Activated CD8-positive, alpha-beta memory T cell treated with anti-CD3 and anti-CD28 coated beads, Interleukin-2, amount 10 ng/mL, durations not matched to agents 7 days and 5 days (primary cell): ENCODE data around the gene REM2. TPM values are rescaled to one million over a fixed set of nuclear protein-coding genes. Genes with fewer than 3 reads are reported as not detected.

ENCODE experiments used
- ATAC-seq: fragments of 150-1000 bp; cut with Tn5 transposase; one replicate; pipeline ENCODE4 v1.10.0; 2021; ENCODE audit warnings: moderate library complexity
- CTCF ChIA-PET: fragments of 350-600 bp; sonication (Branson Sonifier 250); formaldehyde crosslinking; loops from one replicate; lab custom pipeline; 2021; ENCODE audit warnings: antibody characterized with exemption; lab: Charles Lee
- DNase-seq: peaks from one replicate; pipeline ENCODE4 v3.0.0-alpha.2; 2020
- H3K27ac Mint-ChIP-seq: one replicate; pipeline ENCODE4 v1.8.0; 2021; ENCODE audit warnings: mild to moderate bottlenecking, mixed read lengths
- H3K27me3 Mint-ChIP-seq: one replicate; pipeline ENCODE4 v1.8.0; 2021; ENCODE audit warnings: mixed read lengths
- H3K36me3 Mint-ChIP-seq: one replicate; pipeline ENCODE4 v1.8.0; 2021; ENCODE audit warnings: mild to moderate bottlenecking, mixed read lengths
- H3K4me1 Mint-ChIP-seq: one replicate; pipeline ENCODE4 v1.8.0; 2021; ENCODE audit warnings: mixed read lengths
- H3K4me3 Mint-ChIP-seq: one replicate; pipeline ENCODE4 v1.8.0; 2021; ENCODE audit warnings: mild to moderate bottlenecking, moderate library complexity, mixed read lengths
- H3K9me3 Mint-ChIP-seq: one replicate; pipeline ENCODE4 v1.8.0; 2022; ENCODE audit warnings: low read depth, mixed read lengths
- total RNA-seq, 2 experiments: library from RNA; stranded (reverse); gene quantifications; one replicate each; pipeline ENCODE4 v1.2.3, GENCODE V29; 2021

REM2 gene
- total RNA-seq, 2 experiments from 2014 or later: 0.26 to 0.93 TPM

DNA sequence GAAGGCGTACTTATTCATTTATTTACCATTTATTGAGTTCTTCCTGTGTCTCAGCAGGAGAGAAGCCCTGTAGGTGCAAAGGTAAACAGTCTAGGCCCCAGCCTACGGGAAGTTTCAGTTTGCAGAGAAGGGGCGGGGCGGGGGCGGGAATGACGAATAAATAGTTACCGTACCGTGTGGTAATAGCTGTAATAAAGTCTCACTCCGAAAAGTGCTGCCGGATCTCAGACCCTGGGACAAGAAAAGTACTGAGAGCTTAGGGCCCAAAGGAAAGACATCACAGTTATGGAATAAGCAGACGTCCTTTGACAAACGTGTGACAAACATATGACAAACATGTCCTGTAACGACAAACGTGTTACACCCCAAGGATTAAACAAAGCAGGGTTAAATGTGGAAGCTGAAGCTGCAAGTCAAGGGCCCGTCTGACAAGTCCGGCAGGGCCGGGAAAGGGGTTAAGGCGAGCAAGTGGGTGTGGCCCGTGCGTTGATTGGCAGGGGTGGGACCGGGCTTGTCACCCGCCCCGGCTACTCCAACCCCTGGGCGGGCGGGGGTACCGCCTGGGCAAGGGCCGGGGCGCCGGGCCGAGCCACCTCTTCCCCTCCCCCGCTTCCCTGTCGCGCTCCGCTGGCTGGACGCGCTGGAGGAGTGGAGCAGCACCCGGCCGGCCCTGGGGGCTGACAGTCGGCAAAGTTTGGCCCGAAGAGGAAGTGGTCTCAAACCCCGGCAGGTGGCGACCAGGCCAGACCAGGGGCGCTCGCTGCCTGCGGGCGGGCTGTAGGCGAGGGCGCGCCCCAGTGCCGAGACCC lies 11.6 kb upstream of the REM2 start, which contains the start of gene LRP10:
Gene LRP10, plus strand, starts transcription at position 517 of the 809 bp plus-strand sequence. CDS start 564 bp downstream, outside the sequence.
- H3K27ac Mint-ChIP-seq: peak within 1 kb of the TSS; percentile 98
- CTCF ChIA-PET: interaction anchor here (0.6 to 5.6 kb wide), 22 partner anchors 11 to 361 kb away, joined by 3 to 126 read pairs (median 8); partner anchors contain the start of genes OXA1L, PRMT5, RBM23 and REM2
- DNase-seq: peak; percentile 92
- peak within 1 kb of the TSS; percentile 88 for H3K4me3 Mint-ChIP-seq
- H3K36me3 Mint-ChIP-seq: peaks cover 19% of the 10 kb centered on the region
- no peaks in the 10 kb centered on the region for H3K27me3 Mint-ChIP-seq
- H3K4me1 Mint-ChIP-seq: peaks cover 32% of the 10 kb centered on the region
- peak; percentile 89 for ATAC-seq
- H3K9me3 Mint-ChIP-seq: no peaks in the 10 kb centered on the region

DNA sequence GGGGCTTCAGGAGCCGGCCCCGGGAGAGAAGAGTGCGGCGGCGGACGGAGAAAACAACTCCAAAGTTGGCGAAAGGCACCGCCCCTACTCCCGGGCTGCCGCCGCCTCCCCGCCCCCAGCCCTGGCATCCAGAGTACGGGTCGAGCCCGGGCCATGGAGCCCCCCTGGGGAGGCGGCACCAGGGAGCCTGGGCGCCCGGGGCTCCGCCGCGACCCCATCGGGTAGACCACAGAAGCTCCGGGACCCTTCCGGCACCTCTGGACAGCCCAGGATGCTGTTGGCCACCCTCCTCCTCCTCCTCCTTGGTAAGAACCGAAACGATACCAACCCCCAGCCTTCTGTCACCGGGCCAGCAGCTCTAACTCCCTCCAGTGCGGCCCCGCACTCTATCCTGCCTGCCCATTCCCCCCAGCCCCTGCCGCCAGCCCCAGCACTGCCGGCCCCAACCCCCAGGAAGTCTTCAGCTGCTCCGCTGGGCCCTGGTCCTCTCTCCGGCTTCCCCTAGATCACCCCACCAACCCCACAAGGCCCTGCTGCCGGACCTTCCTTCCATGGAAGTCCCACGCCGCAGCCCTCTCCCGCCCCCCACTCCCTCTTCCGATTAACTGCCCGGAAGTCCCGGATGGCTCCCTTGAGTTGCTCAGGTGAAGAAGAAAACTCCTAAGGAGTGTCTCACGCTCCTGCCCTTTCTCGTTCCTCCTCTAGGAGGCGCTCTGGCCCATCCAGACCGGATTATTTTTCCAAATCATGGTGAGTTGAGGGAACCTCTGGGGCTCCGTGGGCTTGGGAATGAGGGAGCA lies 10.8 kb upstream of the REM2 start:
- Mint-ChIP-seq H3K4me1 (peaks cover 32% of the 10 kb centered on the region), H3K36me3 (peaks cover 19% of the 10 kb centered on the region), H3K27me3 (no peaks in the 10 kb centered on the region), H3K9me3 (no peaks in the 10 kb centered on the region), H3K4me3 (peak overlapping the region; percentile 88), H3K27ac (peak overlapping the region; percentile 98)
- ATAC-seq (peak; percentile 43), DNase-seq (peak; percentile 80)
- CTCF ChIA-PET: interaction anchor here (0.6 to 5.6 kb wide), 26 partner anchors 12 to 362 kb away, joined by 3 to 126 read pairs (median 5); partner anchors contain the start of genes AJUBA, OXA1L, PRMT5 and RBM23

DNA sequence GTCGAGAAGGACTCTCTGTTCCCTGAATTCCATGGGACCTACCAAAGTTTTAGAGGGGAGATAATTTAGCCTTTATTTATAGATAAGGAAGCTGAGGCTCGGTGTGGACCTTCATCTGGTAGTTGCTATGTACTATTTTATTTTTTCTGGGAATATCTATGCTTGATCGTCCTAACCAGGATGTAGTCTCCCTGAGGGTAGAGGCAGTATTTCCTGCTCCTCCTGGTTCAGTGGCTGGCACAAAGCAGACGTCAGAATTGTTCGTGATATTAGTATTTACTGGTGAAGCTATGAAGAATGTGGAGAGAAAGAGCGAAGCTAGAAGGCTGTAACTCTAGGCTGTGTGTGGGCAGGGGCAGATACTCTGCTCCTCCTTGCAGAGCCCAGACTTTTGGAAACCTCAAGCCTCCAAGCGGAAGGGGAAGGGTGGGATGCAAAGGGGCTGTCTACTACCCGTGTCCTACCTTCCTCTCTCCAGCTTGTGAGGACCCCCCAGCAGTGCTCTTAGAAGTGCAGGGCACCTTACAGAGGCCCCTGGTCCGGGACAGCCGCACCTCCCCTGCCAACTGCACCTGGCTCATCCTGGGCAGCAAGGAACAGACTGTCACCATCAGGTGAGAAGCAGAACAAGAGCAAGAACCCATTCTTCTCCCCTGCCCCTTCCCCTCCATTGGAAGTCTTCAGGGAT lies 10.0 kb upstream of the REM2 start:
- Mint-ChIP-seq H3K36me3 (peaks cover 25% of the 10 kb centered on the region), H3K27me3 (no peaks in the 10 kb centered on the region), H3K4me1 (peaks cover 32% of the 10 kb centered on the region), H3K9me3 (no peaks in the 10 kb centered on the region), H3K4me3 (peak overlapping the region; percentile 88), H3K27ac (peak overlapping the region; percentile 80)
- CTCF ChIA-PET: interaction anchor here (0.8 to 5.6 kb wide), 24 partner anchors 12 to 345 kb away, joined by 3 to 126 read pairs (median 8); partner anchors contain the start of genes AJUBA, OXA1L, PRMT5 and RBM23
- DNase-seq (no peak), ATAC-seq (no peak)

DNA sequence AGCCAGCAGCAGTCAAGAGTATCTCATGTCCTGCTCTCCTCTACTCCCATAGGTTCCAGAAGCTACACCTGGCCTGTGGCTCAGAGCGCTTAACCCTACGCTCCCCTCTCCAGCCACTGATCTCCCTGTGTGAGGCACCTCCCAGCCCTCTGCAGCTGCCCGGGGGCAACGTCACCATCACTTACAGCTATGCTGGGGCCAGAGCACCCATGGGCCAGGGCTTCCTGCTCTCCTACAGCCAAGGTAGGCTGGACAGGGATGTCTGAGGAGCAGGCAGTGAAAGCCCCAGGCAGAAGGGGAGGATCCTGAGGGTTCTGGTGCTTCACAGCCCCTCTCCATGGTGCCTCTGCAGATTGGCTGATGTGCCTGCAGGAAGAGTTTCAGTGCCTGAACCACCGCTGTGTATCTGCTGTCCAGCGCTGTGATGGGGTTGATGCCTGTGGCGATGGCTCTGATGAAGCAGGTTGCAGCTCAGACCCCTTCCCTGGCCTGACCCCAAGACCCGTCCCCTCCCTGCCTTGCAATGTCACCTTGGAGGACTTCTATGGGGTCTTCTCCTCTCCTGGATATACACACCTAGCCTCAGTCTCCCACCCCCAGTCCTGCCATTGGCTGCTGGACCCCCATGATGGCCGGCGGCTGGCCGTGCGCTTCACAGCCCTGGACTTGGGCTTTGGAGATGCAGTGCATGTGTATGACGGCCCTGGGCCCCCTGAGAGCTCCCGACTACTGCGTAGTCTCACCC lies 7.8 kb upstream of the REM2 start:
- ATAC-seq: no peak
- no peak for DNase-seq
- Mint-ChIP-seq H3K36me3 (peaks cover 27% of the 10 kb centered on the region), H3K4me1 (peaks cover 28% of the 10 kb centered on the region), H3K4me3 (no peak overlapping the region), H3K9me3 (no peaks in the 10 kb centered on the region), H3K27ac (no peak overlapping the region), H3K27me3 (no peaks in the 10 kb centered on the region)
- CTCF ChIA-PET: interaction anchor here (1.7 to 5.6 kb wide), 3 partner anchors 11 to 27 kb away, joined by 4 to 126 read pairs (median 61); partner anchors contain the start of gene REM2

DNA sequence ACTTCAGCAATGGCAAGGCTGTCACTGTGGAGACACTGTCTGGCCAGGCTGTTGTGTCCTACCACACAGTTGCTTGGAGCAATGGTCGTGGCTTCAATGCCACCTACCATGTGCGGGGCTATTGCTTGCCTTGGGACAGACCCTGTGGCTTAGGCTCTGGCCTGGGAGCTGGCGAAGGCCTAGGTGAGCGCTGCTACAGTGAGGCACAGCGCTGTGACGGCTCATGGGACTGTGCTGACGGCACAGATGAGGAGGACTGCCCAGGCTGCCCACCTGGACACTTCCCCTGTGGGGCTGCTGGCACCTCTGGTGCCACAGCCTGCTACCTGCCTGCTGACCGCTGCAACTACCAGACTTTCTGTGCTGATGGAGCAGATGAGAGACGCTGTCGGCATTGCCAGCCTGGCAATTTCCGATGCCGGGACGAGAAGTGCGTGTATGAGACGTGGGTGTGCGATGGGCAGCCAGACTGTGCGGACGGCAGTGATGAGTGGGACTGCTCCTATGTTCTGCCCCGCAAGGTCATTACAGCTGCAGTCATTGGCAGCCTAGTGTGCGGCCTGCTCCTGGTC lies 7.2 kb upstream of the REM2 start:
- Mint-ChIP-seq H3K27me3 (no peaks in the 10 kb centered on the region), H3K36me3 (peaks cover 27% of the 10 kb centered on the region), H3K27ac (no peak overlapping the region), H3K4me1 (peaks cover 22% of the 10 kb centered on the region), H3K4me3 (no peak overlapping the region), H3K9me3 (no peaks in the 10 kb centered on the region)
- ATAC-seq (no peak), DNase-seq (no peak)
- CTCF ChIA-PET: interaction anchor here (1.7 to 1.8 kb wide), 2 partner anchors 24 to 26 kb away, joined by 4 to 6 read pairs; no protein-coding TSS in a partner anchor

DNA sequence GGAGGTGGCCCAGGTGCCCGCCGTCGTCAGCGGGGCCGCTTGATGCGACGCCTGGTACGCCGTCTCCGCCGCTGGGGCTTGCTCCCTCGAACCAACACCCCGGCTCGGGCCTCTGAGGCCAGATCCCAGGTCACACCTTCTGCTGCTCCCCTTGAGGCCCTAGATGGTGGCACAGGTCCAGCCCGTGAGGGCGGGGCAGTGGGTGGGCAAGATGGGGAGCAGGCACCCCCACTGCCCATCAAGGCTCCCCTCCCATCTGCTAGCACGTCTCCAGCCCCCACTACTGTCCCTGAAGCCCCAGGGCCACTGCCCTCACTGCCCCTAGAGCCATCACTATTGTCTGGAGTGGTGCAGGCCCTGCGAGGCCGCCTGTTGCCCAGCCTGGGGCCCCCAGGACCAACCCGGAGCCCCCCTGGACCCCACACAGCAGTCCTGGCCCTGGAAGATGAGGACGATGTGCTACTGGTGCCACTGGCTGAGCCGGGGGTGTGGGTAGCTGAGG lies 6.0 kb upstream of the REM2 start:
- H3K4me1 Mint-ChIP-seq: peaks cover 19% of the 10 kb centered on the region
- no peaks in the 10 kb centered on the region for H3K9me3 Mint-ChIP-seq
- H3K27ac Mint-ChIP-seq: no peak overlapping the region
- DNase-seq (no peak), ATAC-seq (no peak)
- no peak overlapping the region for H3K4me3 Mint-ChIP-seq
- peaks cover 7% of the 10 kb centered on the region for H3K27me3 Mint-ChIP-seq
- CTCF ChIA-PET: interaction anchor here (1.8 kb wide), 1 partner anchor 23 kb away, joined by 6 read pairs; no protein-coding TSS in a partner anchor
- H3K36me3 Mint-ChIP-seq: peaks cover 27% of the 10 kb centered on the region

DNA sequence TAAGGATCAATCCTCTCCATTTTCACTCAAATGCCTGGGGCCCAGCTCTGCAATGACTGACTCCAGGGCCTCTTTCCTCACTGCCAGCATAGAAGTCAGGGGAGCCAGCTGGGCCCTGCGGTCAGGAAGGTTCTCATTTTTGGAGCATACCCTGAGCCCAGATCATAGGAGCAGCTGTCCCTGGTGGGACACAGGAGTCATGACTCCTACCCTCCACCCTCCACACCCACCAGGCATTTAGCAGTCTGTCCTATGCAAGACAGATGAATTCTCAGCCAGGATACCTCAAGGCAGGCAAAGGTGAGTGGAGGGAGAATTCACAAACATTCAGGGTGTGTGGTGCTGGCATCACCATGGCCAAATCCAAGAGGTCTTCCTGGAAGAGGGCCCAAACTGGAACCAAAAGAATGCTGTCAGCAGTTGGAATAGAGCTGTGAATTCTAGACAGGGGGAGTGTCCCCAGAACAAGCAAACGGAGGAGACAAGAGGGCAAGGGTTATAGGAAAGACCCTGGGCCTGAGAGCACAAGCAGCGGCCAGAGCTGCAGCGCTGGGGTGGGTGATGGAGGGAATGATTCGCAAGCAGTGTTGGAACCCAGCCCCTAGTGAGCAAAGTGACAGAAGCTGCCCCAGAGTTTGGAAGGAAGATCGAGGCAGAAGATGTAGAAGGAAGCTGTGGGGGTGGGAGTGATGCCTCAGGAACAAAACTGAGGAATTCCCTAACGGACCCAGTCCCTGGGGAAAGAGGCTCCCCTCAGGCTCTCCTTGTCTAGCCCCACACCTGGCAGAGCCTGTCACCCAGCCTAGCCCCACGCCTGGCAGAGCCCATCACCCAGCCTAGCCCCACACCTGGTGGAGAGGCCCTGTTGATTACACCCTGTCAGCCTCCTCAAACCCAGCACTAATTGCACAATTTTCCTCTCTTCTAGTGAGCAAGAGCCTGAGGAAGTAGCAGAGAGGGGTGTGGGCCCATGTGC lies 4.5 kb upstream of the REM2 start:
- no peak for DNase-seq
- H3K36me3 Mint-ChIP-seq: peaks cover 26% of the 10 kb centered on the region
- H3K4me1 Mint-ChIP-seq: peaks cover 12% of the 10 kb centered on the region
- CTCF ChIA-PET: interaction anchor here (0.8 to 1.6 kb wide), 2 partner anchors 10 to 11 kb away, joined by 3 to 5 read pairs; no protein-coding TSS in a partner anchor
- peaks cover 13% of the 10 kb centered on the region for H3K27me3 Mint-ChIP-seq
- H3K4me3 Mint-ChIP-seq: no peak overlapping the region
- ATAC-seq: no peak
- H3K9me3 Mint-ChIP-seq: no peaks in the 10 kb centered on the region
- H3K27ac Mint-ChIP-seq: no peak overlapping the region

DNA sequence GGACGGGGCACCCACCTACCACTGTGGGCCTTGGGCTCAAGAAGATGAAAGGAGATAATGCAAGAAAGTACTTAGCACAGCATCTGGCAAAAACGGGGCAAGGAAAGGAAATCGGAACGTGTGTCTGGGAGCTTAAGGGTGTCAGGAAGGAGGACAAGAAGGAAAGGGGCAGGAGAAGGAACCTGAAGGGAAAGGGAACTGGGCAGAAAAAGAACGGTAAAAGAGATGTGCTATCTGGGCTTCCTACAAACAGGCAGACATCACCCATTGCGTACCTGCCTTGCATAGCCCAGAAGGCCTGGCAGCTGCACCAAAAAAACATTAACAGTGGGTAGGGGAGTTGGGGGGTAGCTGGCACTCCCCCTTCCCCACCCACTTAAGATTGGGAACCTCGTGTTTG lies 958 bp upstream of the REM2 start:
- no peak overlapping the region for H3K27ac Mint-ChIP-seq
- peaks cover 8% of the 10 kb centered on the region for H3K36me3 Mint-ChIP-seq
- H3K27me3 Mint-ChIP-seq: peaks cover 39% of the 10 kb centered on the region
- CTCF ChIA-PET: interaction anchor here (0.7 to 11.1 kb wide), 8 partner anchors 10 to 187 kb away, joined by 3 to 126 read pairs (median 5); partner anchors contain the start of gene LRP10
- DNase-seq: no peak
- ATAC-seq: no peak
- no peak overlapping the region for H3K4me3 Mint-ChIP-seq
- no peaks in the 10 kb centered on the region for H3K9me3 Mint-ChIP-seq
- H3K4me1 Mint-ChIP-seq: peaks cover 12% of the 10 kb centered on the region

DNA sequence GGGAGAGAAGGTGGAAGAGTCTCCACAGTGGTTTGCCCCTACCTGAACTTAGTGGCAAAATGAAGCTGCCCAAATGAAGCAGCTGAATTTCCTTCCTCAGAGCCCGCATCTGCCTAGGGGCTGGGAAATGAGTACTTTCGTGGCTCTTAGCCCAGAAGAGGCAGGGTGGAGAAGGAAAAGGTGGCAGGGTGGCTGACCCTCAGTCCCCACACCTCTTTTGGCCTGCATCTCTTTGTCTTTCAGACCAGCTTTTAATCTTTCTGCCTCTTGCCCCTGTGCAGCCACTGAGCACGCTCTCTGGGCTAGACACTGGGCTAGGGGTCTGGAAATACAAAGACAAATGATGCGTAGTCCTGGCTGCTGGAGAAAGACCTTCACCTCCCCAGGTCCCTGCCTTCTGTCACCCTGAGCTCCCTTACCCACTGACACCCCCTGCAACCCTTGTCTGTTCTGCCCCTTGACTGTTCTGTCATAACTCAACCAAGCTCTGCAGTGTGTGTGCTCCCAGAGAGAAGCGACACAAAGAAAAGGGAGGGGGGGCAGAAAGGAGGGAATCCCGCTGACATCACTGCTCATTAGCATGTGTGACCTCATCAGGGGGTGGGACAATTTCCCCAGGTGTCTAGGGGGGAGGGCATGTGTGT lies 371 bp upstream of the REM2 start:
- Mint-ChIP-seq H3K27me3 (peaks cover 40% of the 10 kb centered on the region), H3K36me3 (peaks cover 6% of the 10 kb centered on the region), H3K27ac (no peak overlapping the region), H3K9me3 (no peaks in the 10 kb centered on the region), H3K4me3 (no peak overlapping the region), H3K4me1 (peaks cover 17% of the 10 kb centered on the region)
- CTCF ChIA-PET: interaction anchor here (0.7 to 11.1 kb wide), 9 partner anchors 10 to 310 kb away, joined by 3 to 126 read pairs (median 5); partner anchors contain the start of gene LRP10
- ATAC-seq (no peak), DNase-seq (no peak)

DNA sequence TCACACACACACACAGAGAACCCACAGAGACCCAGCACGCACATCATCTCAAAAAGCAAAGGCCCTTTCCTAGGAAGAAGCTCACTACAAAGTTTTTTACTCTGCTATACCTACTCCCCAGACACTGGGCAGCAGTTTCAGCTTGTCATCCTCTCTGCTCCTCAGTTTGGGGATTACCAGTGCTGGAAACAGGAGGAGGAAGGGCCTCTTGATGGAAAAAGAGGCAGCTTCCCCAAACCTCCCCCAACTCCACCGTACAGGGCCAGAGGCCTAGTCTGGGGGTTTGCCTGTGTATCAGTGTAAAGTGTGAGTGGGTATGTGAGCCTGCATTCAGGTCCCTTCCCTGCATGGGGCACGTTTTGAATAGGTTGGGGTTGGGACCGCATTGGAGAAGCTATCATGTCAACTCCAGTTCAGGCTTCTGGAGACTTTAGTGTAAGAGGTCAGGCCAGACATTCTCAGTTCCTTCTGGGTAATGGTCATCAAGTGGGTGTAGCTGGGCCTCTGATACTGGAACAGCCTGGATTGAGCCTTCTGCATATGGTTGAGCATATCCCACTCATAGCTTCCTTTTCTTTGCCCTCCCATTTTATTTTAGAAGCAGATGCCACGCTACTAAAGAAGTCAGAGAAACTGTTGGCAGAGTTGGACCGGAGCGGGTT lies 1.2 kb downstream of the REM2 start:
- H3K27me3 Mint-ChIP-seq: peaks cover 40% of the 10 kb centered on the region
- CTCF ChIA-PET: interaction anchor here (0.7 to 11.1 kb wide), 10 partner anchors 12 to 314 kb away, joined by 3 to 126 read pairs (median 8); partner anchors contain the start of genes LRP10, PRMT5 and RBM23
- H3K27ac Mint-ChIP-seq: no peak overlapping the region
- DNase-seq (no peak), ATAC-seq (no peak)
- no peaks in the 10 kb centered on the region for H3K9me3 Mint-ChIP-seq
- peaks cover 27% of the 10 kb centered on the region for H3K4me1 Mint-ChIP-seq
- H3K36me3 Mint-ChIP-seq: no peaks in the 10 kb centered on the region
- H3K4me3 Mint-ChIP-seq: no peak overlapping the region
